Pulmonary artery endothelial cell (primary cell): Measurements from ENCODE around the gene FHOD3. TPM values are rescaled to one million over a fixed set of nuclear protein-coding genes. Genes with fewer than 3 reads are reported as not detected.

ENCODE experiments used
- DNase-seq: peaks from one replicate; pipeline ENCODE4 v3.0.0-alpha.2; 2011; ENCODE audit warnings: low read depth, low spot score
- total RNA-seq: library from RNA; depleted of rRNA; stranded (reverse); fragments of >200 nt; gene quantifications from 2 replicates; pipeline ENCODE4 v1.2.3, GENCODE V29; 2014

Gene FHOD3
- total RNA-seq, 1 donor from 2014 or later = 0.07 TPM

DNA sequence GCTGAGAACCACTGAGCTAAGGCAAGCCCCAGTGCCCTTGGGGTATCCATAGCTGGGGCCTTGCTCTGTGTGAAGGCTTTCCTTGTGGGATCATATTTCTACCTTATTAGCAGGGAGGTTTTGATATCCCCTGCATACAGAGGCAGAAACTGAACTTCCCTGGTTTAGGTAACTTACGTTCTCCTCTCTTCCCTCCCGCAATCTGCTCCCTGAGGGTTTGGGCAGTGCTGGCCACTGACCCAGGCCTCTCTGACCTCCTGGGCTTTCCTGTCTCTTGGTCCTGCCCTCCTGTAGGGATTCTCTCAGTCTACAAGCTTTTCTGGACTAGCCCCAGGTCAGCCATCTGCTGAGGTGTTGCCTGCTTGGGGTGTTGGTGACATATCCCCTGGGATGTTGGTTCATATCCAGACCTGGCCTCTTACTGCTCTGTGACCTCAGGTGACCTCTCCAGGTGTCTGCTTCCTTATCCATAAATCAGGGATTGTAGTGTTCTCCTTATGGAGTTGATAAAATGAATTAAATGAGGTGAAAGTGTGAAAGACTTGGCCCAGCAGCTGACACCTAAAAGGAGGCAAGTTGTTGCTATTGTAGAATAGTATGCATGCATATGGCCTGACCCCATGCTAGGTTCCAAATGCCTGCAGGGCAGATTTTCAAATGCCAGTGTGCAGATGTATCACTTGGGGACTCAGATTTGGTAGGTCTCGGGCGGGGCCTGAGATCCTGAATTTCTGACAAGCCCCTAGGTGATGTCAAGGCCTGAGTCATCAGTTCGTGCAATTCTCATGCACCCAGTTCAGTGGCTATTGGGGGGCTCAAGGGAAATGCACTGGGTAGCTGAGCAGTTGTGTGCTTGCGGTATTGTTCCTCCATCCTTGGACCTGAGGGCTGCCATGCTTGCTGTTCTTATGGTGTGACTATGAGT lies 106.6 kb downstream of the FHOD3 start:
- DNase-seq = no peak

DNA sequence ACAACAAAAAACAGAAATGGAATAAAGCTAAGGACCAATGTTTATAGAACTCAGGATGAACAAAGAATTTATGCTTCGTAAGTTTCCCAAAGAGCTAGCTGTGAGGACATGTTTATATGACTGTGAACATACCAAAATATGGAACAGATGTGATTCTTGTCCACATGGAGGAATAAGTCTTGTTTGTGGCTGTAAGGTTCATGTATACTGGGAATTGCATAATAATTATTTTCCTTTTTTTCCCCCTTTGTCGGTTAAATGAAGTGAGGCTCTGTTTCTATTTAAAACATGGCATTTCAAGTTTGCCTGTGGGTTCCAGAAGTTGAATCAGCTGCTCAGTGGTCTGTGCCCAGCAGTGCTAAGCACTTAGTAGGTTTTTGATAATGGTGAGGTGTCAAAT lies 108.1 kb downstream of the FHOD3 start:
- no peak for DNase-seq

DNA sequence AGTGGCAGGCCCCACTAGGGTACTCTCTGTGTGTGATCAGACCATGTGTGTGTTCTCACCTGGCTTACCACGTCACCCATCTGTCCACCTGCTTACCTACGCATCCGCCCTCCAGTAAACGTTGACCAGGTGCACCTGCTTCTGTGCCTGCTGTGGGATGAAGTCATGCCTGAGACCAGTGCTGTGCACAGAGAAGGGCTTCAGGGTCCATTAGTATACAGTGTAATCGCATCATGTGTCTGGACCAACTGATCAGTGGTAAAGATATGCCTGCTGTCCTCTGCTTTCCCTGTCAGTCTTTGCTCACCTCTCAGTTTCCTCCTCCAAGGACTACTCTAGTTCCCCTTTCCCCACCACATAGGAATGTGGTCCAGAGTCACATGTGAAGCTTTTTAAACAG lies 109.3 kb downstream of the FHOD3 start:
- DNase-seq = no peak

DNA sequence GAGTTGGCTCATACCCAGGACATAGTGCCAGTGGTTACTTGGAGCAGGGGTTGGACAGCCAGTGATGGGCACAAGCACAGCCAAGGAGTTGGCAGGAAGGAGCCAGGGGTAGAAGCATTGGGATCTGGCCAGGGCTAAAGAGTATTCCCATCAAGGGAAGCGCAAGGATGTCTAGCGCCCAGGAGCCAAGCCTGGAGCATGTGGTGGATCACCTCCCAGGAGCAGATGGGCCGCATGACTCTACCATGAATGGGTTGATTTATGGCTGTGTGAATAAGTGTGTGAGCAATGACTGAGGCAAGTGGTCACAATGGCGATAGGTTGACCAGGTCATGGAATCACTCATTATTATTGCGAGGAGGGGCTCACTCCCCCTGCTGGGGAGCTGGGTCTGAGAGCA lies 111.1 kb downstream of the FHOD3 start:
- no peak for DNase-seq

DNA sequence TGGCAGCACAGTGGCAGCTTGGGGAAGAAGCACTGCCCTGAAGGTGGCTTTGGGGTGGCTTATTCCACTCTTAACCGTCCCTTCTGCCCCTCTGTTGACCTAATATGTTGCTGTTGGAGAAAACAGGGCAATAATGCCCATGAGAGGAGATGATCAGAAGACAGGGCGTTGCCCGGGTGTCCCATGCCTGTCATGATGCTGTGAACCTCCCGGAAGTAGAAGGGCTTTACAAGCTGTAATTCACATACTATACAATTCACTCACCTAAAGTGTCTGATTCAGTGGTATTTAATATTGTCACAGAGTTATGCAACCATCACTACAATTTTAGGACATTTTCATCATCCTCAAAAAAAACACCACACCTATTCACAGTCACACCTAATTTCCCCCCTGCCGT lies 112.3 kb downstream of the FHOD3 start:
- no peak for DNase-seq

DNA sequence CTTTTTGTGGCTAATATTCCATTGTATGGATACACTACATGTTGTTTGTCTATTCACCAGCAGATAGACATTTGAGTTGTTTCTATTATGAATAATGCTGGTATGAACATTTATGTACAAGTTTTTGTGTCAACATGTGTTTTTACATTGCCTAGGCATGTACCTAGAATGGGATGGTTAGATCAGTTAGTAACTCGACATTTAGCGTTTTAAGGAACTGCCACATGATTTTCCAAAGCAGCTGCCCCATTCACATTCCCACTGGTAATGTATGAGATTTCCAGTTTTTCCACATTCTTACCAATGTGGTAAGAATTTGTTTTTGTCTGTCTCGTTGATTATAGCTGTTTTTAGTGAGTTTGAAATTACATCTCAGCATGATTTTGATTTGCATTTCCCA lies 112.8 kb downstream of the FHOD3 start:
- DNase-seq = no peak

DNA sequence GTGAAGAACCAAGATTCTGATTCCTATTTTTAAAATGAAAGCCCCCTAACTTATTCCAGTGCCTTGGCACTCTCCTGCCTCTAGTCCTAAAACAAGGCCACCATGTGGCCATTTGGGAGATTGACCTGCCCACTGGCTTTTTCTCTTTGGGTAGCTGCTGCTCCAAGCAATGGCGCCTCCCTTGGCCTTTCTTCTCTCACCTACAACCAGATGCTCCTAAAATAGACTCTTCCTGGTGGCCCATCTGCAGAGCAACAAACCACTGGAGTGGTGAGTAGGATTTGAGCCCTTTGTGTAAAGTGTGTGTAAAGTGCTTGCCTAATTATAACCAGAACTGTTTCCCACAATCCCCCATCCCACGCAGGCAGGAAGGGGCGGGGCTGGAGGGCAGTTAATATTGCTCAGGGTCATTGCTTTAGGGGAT lies 114.2 kb downstream of the FHOD3 start:
- DNase-seq = no peak

DNA sequence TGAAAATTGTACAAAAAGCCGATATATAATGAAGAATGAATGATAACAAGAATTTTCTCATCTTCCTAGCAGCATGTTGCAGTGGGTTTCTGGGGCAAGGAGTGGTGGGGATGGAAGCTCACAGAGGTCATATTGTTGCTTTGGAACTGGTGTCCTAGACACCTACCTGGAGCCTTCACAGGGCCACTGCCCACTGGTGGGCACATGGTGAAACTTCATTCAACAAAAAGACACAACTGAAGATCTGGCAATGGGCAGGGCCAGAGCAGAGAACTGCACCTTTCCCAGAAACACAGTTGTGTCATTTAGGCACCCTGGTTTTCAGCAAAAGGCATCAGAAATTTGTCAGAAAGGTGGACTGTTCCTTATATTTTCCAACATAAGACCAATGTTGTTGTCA lies 115.3 kb downstream of the FHOD3 start:
- DNase-seq = no peak

DNA sequence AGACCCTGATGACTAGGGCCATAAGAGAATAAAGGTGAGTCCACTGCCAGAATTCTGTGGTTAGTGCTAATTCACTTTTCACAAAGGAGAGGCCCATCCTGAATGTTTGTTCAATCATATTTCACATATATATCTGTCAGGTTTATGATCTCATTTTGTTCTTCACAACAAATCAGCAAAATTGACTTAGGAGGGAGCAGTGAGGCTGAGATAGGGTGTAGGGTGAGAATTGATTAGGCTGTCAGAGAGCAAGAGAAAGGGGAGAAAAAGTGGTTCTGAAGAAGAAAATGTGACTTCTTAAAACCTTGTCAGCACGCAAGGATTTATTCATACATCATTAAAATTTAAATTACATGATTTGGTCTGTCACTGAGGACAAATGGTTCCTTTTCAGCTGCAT lies 117.7 kb downstream of the FHOD3 start:
- DNase-seq = no peak

DNA sequence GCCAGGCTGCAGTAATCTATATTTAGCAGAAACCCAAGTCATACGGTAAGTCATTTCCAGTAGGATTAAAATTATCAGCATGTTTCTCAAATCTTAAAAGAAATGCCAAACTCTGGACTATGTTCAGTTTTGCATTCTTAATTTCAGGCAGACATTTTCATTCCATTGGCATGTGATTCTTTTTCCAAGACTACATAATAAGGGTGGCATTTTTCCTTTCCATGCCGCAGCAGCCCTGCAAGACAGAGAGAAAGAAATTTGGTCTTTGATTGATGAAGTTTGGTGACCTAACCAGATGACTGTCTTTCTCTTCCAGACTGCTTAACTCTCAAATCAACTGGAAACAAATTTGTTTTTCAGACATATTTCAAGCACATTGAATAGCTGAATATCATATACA lies 118.1 kb downstream of the FHOD3 start:
- no peak for DNase-seq

DNA sequence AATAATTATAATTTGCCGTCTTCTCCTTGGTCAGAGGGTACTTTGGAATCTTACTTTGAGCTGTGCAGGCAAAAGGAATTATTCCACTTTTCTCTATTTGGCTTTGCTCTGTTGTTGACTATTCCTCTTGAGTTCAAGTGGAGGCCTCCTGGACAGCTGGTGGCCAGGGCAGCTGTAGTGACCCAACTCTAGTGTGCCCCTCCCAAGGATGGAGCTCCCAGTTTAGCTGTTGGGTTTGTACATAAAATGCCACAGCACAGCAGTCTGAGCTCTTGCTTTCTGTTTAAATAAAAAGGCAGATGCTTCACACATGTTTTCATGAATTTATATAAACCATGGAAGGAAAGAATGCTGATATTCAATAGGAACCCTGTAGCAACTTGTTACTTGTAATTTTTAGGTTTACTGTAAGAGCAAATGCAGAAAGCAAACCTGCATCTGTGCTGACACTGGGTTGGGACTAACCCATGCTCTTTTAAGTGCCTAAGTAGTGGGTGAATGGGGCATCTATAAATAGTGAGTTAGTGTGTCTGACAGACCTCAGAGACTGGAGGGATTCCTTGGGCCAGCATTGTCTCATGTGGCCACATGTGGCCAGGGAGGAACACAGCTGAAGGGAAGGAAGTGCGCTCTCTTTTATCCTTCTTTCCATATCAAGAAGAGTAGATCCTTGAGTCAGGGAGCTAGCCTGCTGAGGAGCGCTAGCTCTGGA lies 121.8 kb downstream of the FHOD3 start:
- no peak for DNase-seq

DNA sequence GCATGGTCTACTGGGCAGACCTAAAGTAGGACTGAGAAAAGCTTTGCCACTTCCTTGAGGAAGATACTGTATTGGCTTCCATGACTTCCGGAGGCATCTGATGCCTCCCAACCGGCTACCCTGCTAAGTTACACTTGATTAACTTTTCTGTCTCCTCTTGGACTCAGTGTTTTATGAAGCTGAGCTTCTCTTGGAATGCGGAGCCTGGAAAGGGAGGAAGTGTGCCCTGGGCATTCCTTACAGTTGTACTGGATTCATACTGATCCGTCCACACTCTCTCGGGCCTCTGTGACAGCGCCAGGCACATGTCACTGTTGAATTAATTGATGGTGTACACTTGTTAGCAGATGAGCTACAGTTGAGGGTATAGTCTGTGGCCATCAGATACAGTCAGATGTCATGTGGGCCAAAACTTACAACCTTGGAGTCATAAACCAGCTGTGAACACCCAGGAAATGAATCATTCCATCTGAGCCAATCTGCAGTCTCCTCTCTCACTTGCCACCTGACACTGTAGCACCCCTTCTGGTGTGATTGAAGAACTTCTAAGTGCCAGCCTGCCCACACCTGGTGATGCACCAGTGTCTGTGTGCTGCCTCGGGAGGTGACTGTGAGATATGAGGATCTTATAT lies 122.5 kb downstream of the FHOD3 start:
- no peak for DNase-seq

DNA sequence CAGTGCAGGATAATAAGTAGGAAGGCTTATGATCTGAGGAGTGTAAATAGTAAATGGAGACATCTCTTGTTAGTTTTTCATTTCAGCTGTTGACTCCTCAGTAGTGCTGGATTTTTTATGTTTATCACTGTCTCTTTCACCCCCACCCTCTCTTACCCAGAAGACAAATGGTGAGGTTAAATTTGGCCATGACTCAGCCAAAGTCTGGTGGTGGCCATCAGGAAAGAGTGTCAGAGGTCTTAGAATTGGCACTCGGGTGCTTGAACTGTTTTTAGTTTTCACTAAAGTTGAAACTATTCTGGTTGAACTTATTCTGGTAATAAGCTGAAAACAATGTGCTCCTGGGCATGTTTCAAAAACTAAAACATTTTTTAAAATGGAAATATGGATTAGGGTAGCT lies 123.3 kb downstream of the FHOD3 start:
- DNase-seq = no peak

DNA sequence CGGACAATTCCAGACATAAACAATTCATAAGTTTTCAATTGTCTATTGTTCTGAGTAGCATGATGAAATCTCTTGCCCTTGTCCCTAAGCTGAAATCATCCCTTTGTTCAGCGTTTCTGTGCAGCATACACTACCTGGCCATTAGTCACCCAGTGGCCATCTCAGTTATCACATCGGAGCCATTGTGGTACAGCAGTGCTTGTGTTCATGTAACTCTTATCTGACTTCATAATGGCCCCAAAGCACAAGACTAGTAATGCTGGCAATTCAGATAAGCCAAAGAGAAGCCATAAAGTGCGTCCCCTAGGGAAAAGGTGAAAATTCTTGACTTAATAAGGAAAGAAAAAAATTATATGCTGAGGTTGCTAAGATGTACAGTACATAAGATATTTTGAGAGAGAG lies 127.2 kb downstream of the FHOD3 start:
- no peak for DNase-seq

DNA sequence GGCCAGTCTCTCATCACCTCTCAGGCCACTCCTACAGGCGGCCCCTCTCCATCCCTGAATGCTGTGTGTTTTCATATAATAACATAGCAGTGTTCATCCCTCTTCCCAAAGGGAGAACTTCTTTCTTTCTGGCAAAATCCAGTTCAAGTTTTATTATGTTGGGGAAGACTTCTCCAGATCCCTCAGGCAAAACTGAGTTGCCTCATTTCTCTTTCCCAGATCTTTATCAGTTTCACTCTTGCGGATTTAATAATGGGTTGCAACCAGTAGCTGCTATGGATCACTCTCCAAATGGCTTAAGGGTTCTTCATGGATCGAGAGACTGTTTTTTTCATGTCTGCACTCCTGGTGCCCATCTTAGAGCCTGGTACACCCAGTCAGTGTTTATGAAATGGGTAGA lies 129.9 kb downstream of the FHOD3 start:
- no peak for DNase-seq

DNA sequence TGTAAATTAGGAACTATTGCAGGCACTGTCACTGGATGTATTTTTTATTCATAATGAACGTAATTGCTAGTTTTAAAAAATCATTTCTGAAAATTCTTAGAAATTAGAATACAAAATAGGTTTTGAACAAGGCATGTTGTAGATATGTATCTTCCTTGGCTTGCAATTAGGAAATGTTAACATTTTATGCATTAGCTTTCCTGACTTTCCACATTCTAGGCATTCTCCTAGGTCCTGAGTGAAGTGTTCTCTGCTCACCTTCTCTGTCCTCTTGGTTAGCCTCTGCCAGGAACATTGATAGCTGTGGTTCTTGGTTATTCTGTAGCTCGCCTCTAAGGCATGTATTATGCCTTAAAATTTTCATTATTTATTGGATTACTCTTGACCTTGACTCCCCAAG lies 130.3 kb downstream of the FHOD3 start:
- DNase-seq = no peak

DNA sequence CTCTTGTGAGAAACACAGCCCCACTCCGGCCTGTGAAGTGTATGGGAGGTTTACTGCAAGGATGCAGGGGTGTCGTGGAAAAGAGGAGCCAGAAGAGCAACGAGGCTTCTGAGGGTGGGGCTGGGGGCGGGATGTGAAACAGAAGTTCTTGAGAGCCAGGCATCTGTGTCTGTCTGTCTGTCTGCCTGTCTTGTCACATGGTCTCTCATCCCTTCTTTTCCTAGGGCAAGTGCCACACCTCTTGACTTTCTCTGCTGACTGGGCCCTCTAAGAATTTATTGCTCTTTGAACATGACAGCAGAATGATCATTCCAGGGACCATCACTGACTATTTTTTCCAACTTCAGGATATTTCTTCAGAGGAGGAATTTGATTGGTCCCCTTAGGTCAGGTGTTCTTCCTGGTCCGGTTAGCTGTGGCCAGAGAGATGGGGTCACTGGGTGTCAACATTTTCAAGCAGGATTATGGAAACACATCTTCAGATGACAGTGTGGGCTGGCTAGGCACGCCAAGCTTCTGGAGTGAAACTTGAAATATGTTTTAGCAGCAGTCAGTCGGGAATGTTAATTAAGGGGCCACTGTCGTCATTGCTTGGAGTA lies 131.0 kb downstream of the FHOD3 start:
- DNase-seq = no peak

DNA sequence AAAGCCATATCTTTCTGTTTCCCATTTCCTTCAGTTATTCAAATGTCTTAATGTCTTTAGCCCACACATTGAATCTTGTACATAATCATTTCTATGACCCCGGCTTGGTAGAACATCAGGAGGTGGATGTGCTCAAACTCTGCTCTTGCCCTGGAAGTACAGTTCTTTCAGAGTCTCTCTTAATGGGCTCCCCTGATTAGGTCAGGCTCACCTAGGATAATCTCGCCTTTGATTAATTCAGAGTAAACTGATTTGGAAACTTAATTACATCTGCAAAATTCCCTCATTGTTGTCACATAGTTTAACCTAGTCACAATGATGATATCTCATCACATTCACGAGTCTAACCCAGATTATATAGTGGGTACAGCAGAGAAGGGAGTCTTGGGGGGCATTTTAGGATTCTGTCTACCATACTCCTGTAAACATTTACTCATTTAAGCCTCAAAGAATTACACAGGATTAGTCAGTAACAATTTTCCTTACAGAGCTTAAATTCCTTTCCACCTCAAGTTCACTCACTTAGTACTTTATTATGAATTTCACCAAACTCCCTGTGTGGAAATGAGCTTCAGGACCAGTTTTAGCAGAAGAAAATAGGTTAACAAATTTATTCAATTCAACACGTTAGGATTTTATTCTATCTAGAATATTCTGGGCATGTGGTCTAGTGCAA lies 135.5 kb downstream of the FHOD3 start:
- no peak for DNase-seq

DNA sequence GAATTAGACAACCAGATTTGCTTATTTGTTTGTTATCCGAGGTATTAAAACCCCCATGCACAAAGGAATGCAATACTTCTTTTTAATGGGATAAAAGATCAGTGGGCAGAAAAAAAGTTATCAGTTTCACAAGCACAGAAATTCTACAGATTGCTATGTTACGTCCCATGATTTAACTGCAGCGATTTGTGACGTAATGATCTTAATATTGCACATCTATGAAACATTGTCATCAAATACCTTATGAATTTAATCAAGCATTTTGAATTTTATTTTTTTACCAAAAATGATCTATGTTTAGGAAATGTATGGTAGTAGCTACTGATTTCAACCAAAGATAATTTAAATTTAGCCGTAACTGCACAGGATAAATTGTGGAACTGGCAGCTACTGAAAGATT lies 138.9 kb downstream of the FHOD3 start:
- no peak for DNase-seq

DNA sequence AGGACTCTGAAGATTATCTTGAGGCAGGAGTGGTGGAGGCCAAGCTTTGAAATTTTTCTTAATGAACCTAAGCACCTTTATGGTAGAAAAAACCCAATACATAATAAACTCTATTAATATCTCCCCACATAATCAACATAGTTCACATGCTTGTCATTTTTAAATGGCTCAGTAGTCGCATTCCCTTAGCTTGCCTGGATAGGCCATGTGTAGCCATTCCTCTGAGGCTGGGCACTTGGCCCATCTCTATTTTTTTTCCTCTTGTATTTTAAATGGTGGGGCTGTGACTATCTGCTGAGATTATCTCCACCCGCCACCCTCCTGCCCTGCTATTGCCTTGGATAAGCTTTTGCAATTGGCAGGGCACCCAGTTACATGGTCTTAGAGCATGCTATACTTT lies 143.1 kb downstream of the FHOD3 start:
- DNase-seq = no peak

DNA sequence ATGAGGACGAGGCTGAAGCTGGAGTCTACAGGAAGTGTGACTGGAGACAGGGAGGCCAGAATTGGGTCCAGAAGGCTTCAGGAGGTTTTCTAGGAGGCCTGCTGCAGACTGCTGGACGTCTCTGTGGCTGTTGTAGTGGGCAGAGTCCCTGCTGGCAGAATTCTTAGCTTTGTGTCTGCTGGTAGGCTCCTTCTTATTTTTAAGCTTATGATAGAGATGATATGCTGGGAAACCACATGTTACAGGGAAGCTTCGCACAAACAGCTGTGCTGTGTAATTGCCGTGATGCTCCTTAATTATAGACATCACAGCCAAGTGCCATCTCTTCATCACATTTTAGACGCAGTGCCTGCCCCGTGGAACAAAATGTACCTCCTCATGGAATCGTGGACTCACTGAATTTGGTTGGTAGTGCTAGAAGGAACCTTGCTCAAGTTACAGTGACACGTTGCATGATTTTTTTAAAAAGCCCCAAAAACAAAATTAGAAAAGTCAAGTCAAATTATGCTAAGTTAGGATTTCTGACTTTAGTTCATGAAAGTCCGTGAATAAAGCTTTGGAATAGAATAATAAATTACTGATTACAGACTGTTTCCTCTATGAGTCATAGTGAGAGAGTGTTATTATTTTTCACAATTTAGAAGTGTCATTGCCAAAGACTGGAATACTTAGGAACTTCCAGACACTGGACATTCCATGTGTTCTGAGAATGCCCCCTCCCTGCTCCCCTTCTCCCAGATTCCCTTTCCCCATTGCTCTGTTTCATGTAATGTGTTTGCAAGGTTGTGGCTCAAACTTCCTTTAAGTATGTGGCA lies 144.1 kb downstream of the FHOD3 start:
- no peak for DNase-seq
